Spleen (tissue), 11 donors: ENCODE measurements around the gene OR2L13. TPM values are rescaled to one million over a fixed set of nuclear protein-coding genes. Genes with fewer than 3 reads are reported as not detected.

Experiments
- DNase-seq: peaks from one replicate; pipeline ENCODE4 v3.0.0-alpha.2; 2020
- H3K27ac ChIP-seq, 8 donors: fragments of 200-600 bp; sonication (generic) in 7 of 8; 1 replicate in 4 of 8; 2 replicates in 4 of 8; pipeline versions ENCODE4 v1.5.0 to v1.8.0; 2016 to 2021; ENCODE audit warnings: inconsistent platforms in 4 of 8, mild to moderate bottlenecking in 4 of 8, moderate library complexity in 1 of 8
- H3K27me3 ChIP-seq, 7 donors: fragments of 200-600 bp; sonication (generic) in 6 of 7; replicated peaks in 1 of 7; 1 replicate in 4 of 7; 2 replicates in 3 of 7; pipeline versions ENCODE4 v1.5.0 to v1.8.0; 2016 to 2021; ENCODE audit warnings: inconsistent platforms in 3 of 7, mild to moderate bottlenecking in 1 of 7
- H3K36me3 ChIP-seq, 6 donors: fragments of 200-600 bp; sonication (generic) in 5 of 6; 1 replicate in 4 of 6; 2 replicates in 2 of 6; pipeline versions ENCODE4 v1.5.0 to v1.8.0; 2016 to 2021; ENCODE audit warnings: inconsistent platforms in 2 of 6
- H3K4me1 ChIP-seq, 6 donors: fragments of 200-600 bp; sonication (generic) in 5 of 6; 1 replicate in 3 of 6; 2 replicates in 3 of 6; pipeline versions ENCODE4 v1.5.0 to v1.8.0; 2016 to 2021; ENCODE audit warnings: inconsistent platforms in 3 of 6
- H3K4me3 ChIP-seq, 8 donors: fragments of 200-600 bp; sonication (generic) in 7 of 8; 1 replicate in 4 of 8; 2 replicates in 4 of 8; pipeline versions ENCODE4 v1.5.0 to v1.8.0; 2016 to 2021; ENCODE audit warnings: inconsistent platforms in 4 of 8, mild to moderate bottlenecking in 4 of 8, moderate library complexity in 2 of 8
- H3K9me3 ChIP-seq, 8 donors: fragments of 200-600 bp; sonication (generic) in 7 of 8; 1 replicate in 4 of 8; 2 replicates in 4 of 8; pipeline versions ENCODE4 v1.5.0 to v1.8.0; 2016 to 2021; ENCODE audit warnings: inconsistent platforms in 4 of 8
- CTCF ChIP-seq, 11 experiments: fragments of 200-600 bp in 7 of 11; fragments of 450-650 bp in 4 of 11; sonication (generic) in 4 of 11; IDR thresholded peaks in 8 of 11; conservative IDR thresholded peaks in 3 of 11; 1 replicate in 7 of 11; 2 replicates in 4 of 11; pipeline versions ENCODE4 v1.4.0 to v1.8.0; 2016 to 2021; ENCODE audit warnings: antibody characterized with exemption in 11 of 11, inconsistent platforms in 4 of 11, mild to moderate bottlenecking in 1 of 11
- POLR2A ChIP-seq, 3 donors: fragments of 450-650 bp; IDR thresholded peaks; one replicate each; pipeline ENCODE4 v1.5.1; 2017; ENCODE audit warnings: antibody characterized with exemption in 3 of 3, mild to moderate bottlenecking in 1 of 3
- POLR2AphosphoS5 ChIP-seq, 3 donors: sonication (generic); formaldehyde crosslinking; IDR thresholded peaks; one replicate each; pipeline ENCODE4 v1.5.1; 2017; ENCODE audit warnings: antibody characterized with exemption in 3 of 3
- WGBS, 5 donors: extraction: QIAGEN DNeasy Blood & Tissue Kit in 3 of 5; methylation state at CpG; one replicate each; pipeline versions ENCODE4 v1.1.5 to v1.1.7; 2013 to 2018; 5-methylcytosine and 5-hydroxymethylcytosine counted together
- intact Hi-C: fragments of 100-400 bp; cut with DNase I; formaldehyde crosslinking; loops from one replicate; pipeline ENCODE4 v1.15.0; 2023; ENCODE audit warnings: low total_unique reads
- polyA plus RNA-seq, 3 donors: library from polyadenylated mRNA; stranded (reverse); fragments of 200-250 nt; gene quantifications; one replicate each; pipeline ENCODE4 v1.2.1, GENCODE V29; 2013
- total RNA-seq, 7 donors: library from RNA; depleted of rRNA in 3 of 7; stranded (reverse); fragments of >200 nt in 3 of 7; fragmentation: NEBNext Ultra II Directional in 4 of 7; extraction: Animal tissue kit (Norgen Biotek cat#: 25700) in 4 of 7; gene quantifications; one replicate each; pipeline versions ENCODE4 v1.1.0 to v1.2.1, GENCODE V29; 2016 to 2021
- donor health status: healthy with polysubstance abuse.
- donor health status: DM: no; HTN: no; CAD: no; lungs with moderate emphysema.
- donor health status: DM: no; HTN: no; CAD: no.
- donor health status: Bipolar disorder and iron deficiency.
- donor health status: healthy.
- donor health status: DM: no; HTN: no; CAD: no.
- donor health status: DM: yes; HTN: yes; CAD: no.

The OR2L13 gene
- total and polyA plus RNA-seq, 10 donors = 0.14 to 1.1 (median 0.33) TPM; not detected in 2

GRCh38 chr1:248127653-248128052 lies 32.7 kb downstream of the OR2L13 start:
- TF ChIP-seq CTCF (IDR thresholded peaks at IDR 0.05 in 8 of 11, conservative IDR thresholded peaks at IDR 0.05 in 3 of 11) (no peak), POLR2A (IDR thresholded peaks at IDR 0.05) (no peak), POLR2AphosphoS5 (IDR thresholded peaks at IDR 0.05) (no peak)
- H3K36me3 ChIP-seq = no peaks in the 10 kb centered on the region
- no peaks in the 10 kb centered on the region for H3K27me3 ChIP-seq
- H3K4me1 ChIP-seq = no peaks in the 10 kb centered on the region
- intact Hi-C loops = no loop called here
- H3K4me3 ChIP-seq = no peak overlapping the region
- H3K9me3 ChIP-seq = peaks cover 0 to 74% (median 19%) of the 10 kb centered on the region in 8 donors
- 84 to 92% (median 87%) methylated on average over 5 of the region's 5 CpGs for WGBS, 5 donors
- DNase-seq = no peak
- no peak overlapping the region for H3K27ac ChIP-seq

- Histone ChIP-seq H3K4me3 (no peak overlapping the region), H3K36me3 (no peaks in the 10 kb centered on the region), H3K4me1 (no peaks in the 10 kb centered on the region), H3K9me3 (peaks cover 0 to 41% (median 10%) of the 10 kb centered on the region in 8 donors), H3K27me3 (no peaks in the 10 kb centered on the region), H3K27ac (no peak overlapping the region)
- WGBS, 5 donors = 71 to 86% (median 80%) methylated on average over 20 to 21 of the region's 21 CpGs
- TF ChIP-seq POLR2A (IDR thresholded peaks at IDR 0.05) (no peak), POLR2AphosphoS5 (IDR thresholded peaks at IDR 0.05) (no peak), CTCF (IDR thresholded peaks at IDR 0.05 in 8 of 11, conservative IDR thresholded peaks at IDR 0.05 in 3 of 11) (no peak)
- intact Hi-C loops = no loop called here
- no peak for DNase-seq
Measured at GRCh38 chr1:248136811-248137210, 41.8 kb downstream of the OR2L13 start.

- intact Hi-C loops = no loop called here
- Histone ChIP-seq H3K9me3 (peaks cover 0 to 12% (median 0%) of the 10 kb centered on the region in 8 donors), H3K36me3 (no peaks in the 10 kb centered on the region), H3K27me3 (no peaks in the 10 kb centered on the region), H3K4me3 (no peak overlapping the region), H3K4me1 (no peaks in the 10 kb centered on the region), H3K27ac (no peak overlapping the region)
- TF ChIP-seq CTCF (IDR thresholded peaks at IDR 0.05 in 8 of 11, conservative IDR thresholded peaks at IDR 0.05 in 3 of 11) (no peak), POLR2A (IDR thresholded peaks at IDR 0.05) (no peak), POLR2AphosphoS5 (IDR thresholded peaks at IDR 0.05) (no peak)
- WGBS, 5 donors = 58 to 90% (median 83%) methylated on average over 1 of the region's 1 CpG
- DNase-seq = no peak
Measured at GRCh38 chr1:248140846-248141245, 45.9 kb downstream of the OR2L13 start.

GRCh38 chr1:248143311-248143710 lies 48.3 kb downstream of the OR2L13 start:
- intact Hi-C loops = no loop called here
- no peaks in the 10 kb centered on the region for H3K4me1 ChIP-seq
- no peaks in the 10 kb centered on the region for H3K27me3 ChIP-seq
- H3K4me3 ChIP-seq = no peak overlapping the region
- no peaks in the 10 kb centered on the region for H3K36me3 ChIP-seq
- WGBS, 5 donors = 53 to 63% (median 58%) methylated on average over 1 of the region's 1 CpG
- no peak for TF ChIP-seq CTCF (IDR thresholded peaks at IDR 0.05 in 8 of 11, conservative IDR thresholded peaks at IDR 0.05 in 3 of 11)
- TF ChIP-seq POLR2A (IDR thresholded peaks at IDR 0.05) = no peak
- no peak for TF ChIP-seq POLR2AphosphoS5 (IDR thresholded peaks at IDR 0.05)
- no peak for DNase-seq
- H3K9me3 ChIP-seq = peaks cover 0 to 29% (median 12%) of the 10 kb centered on the region in 8 donors
- no peak overlapping the region for H3K27ac ChIP-seq
